Measurements from ENCODE around the gene ZNF438.
"Not testable (repeated sequence)": the region's sequence is repeated elsewhere in the genome, so short reads cannot be mapped to it uniquely, and the experiment has no call there.

- TF ChIP-seq ZFP3 (CRISPR knock-in tag; IDR thresholded peaks at IDR 0.05); POU6F1 (CRISPR knock-in tag; IDR thresholded peaks at IDR 0.05; ENCODE audit: borderline replicate concordance, low read depth); OSR1 (CRISPR knock-in tag; IDR thresholded peaks at IDR 0.05); SNAI2 (CRISPR knock-in tag; IDR thresholded peaks at IDR 0.05); BACH2 (CRISPR knock-in tag; IDR thresholded peaks at IDR 0.05; ENCODE audit: borderline replicate concordance); TOX (CRISPR knock-in tag; IDR thresholded peaks at IDR 0.05; ENCODE audit: borderline replicate concordance); ZC3H10 (CRISPR knock-in tag; IDR thresholded peaks at IDR 0.05): not testable (repeated sequence)
- TF ChIP-seq, protein P1, sequence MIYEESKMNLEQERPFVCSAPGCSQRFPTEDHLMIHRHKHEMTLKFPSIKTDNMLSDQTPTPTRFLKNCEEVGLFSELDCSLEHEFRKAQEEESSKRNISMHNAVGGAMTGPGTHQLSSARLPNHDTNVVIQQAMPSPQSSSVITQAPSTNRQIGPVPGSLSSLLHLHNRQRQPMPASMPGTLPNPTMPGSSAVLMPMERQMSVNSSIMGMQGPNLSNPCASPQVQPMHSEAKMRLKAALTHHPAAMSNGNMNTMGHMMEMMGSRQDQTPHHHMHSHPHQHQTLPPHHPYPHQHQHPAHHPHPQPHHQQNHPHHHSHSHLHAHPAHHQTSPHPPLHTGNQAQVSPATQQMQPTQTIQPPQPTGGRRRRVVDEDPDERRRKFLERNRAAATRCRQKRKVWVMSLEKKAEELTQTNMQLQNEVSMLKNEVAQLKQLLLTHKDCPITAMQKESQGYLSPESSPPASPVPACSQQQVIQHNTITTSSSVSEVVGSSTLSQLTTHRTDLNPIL (CRISPR knock-in tag; IDR thresholded peaks at IDR 0.05; ENCODE audit: low read depth): not testable (repeated sequence)
- TF ChIP-seq, protein P2, sequence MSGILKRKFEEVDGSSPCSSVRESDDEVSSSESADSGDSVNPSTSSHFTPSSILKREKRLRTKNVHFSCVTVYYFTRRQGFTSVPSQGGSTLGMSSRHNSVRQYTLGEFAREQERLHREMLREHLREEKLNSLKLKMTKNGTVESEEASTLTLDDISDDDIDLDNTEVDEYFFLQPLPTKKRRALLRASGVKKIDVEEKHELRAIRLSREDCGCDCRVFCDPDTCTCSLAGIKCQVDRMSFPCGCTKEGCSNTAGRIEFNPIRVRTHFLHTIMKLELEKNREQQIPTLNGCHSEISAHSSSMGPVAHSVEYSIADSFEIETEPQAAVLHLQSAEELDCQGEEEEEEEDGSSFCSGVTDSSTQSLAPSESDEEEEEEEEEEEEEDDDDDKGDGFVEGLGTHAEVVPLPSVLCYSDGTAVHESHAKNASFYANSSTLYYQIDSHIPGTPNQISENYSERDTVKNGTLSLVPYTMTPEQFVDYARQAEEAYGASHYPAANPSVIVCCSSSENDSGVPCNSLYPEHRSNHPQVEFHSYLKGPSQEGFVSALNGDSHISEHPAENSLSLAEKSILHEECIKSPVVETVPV (CRISPR knock-in tag; IDR thresholded peaks at IDR 0.05): not testable (repeated sequence)
Observed at GRCh38 chr10:31026279-31026678, 5.4 kb downstream of the ZNF438 start.

Data from SK-N-SH treated with all-trans-retinoic acid at 6 μM for 48 hours (cell line).